SK-N-MC (cell line): ENCODE data around the gene SLC10A7.

ENCODE experiments used
- DNase-seq: peaks from one replicate; pipeline ENCODE4 v3.0.0-alpha.2; 2011; ENCODE audit warnings: low read depth, low spot score
- H3K27ac ChIP-seq: fragments of 200-600 bp; sonication (generic); 2 replicates; pipeline ENCODE4 v1.5.1; 2016; ENCODE audit warnings: mixed run types
- H3K36me3 ChIP-seq: fragments of 200-600 bp; sonication (generic); 2 replicates; pipeline ENCODE4 v1.6.1; 2017; ENCODE audit warnings: antibody characterized with exemption, low read length, mixed read lengths; ENCODE audit not compliant: insufficient read depth
- H3K4me3 ChIP-seq: fragments of 200-600 bp; sonication (generic); 2 replicates; pipeline ENCODE4 v1.5.1; 2016
- H3K9ac ChIP-seq: fragments of 200-600 bp; sonication (generic); 2 replicates; pipeline ENCODE4 v1.8.0; 2017; ENCODE audit warnings: mixed run types, mixed read lengths; ENCODE audit not compliant: insufficient read length
- H3K9me3 ChIP-seq: fragments of 200-600 bp; sonication (generic); 2 replicates; pipeline ENCODE4 v1.6.1; 2017; ENCODE audit warnings: low read depth, mild to moderate bottlenecking, antibody characterized with exemption, low read length, moderate library complexity, mixed read lengths
- EZH2 ChIP-seq: fragments of 200-600 bp; sonication (generic); IDR thresholded peaks from one replicate; pipeline ENCODE4 v1.6.1; 2017; ENCODE audit warnings: antibody characterized with exemption
- FOXP2 ChIP-seq: optimal IDR thresholded peaks from 2 replicates; pipeline ENCODE3; 2011; ENCODE audit warnings: mild to moderate bottlenecking, moderate library complexity; ENCODE audit not compliant: insufficient read depth; ENCODE audit errors: extremely low read length, control extremely low read depth
- POLR2AphosphoS5 ChIP-seq: IDR thresholded peaks from 2 replicates; pipeline ENCODE4 v1.6.1; 2012; ENCODE audit warnings: mild to moderate bottlenecking, low read depth, low read length, borderline replicate concordance

The SLC10A7 gene

GRCh38 chr4:146244496-146244895 is 277.2 kb downstream of the SLC10A7 start:
- no peak for DNase-seq
- Histone ChIP-seq H3K36me3 (no peaks in the 10 kb centered on the region), H3K9me3 (no peaks in the 10 kb centered on the region), H3K4me3 (no peak overlapping the region), H3K27ac (no peak overlapping the region), H3K9ac (no peak overlapping the region)
- TF ChIP-seq EZH2 (no peak), FOXP2 (no peak), POLR2AphosphoS5 (no peak)

- TF ChIP-seq FOXP2 (no peak), POLR2AphosphoS5 (no peak), EZH2 (no peak)
- Histone ChIP-seq H3K36me3 (no peaks in the 10 kb centered on the region), H3K27ac (no peak overlapping the region), H3K9me3 (no peaks in the 10 kb centered on the region), H3K4me3 (no peak overlapping the region), H3K9ac (no peak overlapping the region)
- no peak for DNase-seq
These were observed 277.9 kb downstream of the SLC10A7 start for GRCh38 chr4:146243883-146244277.

- Histone ChIP-seq H3K4me3 (no peak overlapping the region), H3K36me3 (no peaks in the 10 kb centered on the region), H3K27ac (no peak overlapping the region), H3K9me3 (no peaks in the 10 kb centered on the region), H3K9ac (no peak overlapping the region)
- DNase-seq = no peak
- TF ChIP-seq POLR2AphosphoS5 (no peak), EZH2 (no peak), FOXP2 (no peak)
These were observed 278.4 kb downstream of the SLC10A7 start for GRCh38 chr4:146243141-146243882.

DNA sequence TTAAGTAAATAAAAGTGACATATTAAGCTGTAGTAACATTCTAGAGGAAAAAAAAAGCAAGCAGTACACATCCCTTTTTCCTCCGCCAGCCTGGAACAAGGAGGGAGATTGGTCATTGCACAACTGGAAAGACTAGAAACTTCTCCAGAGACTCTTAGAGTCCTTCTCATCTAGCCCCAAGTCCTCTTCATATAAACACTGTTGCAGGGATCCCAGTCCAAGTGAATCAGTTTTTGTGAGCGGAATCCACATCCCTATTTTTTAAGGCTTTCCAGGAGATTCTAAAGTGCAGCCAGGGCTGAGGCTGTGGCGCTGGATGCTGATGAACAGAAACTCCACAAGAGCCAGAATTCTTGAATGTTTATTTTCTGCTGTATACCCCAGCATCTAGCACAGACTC is 283.6 kb downstream of the SLC10A7 start:
- Histone ChIP-seq H3K27ac (no peak overlapping the region), H3K9ac (no peak overlapping the region), H3K36me3 (no peaks in the 10 kb centered on the region), H3K9me3 (no peaks in the 10 kb centered on the region), H3K4me3 (no peak overlapping the region)
- TF ChIP-seq POLR2AphosphoS5 (no peak), EZH2 (no peak), FOXP2 (no peak)
- DNase-seq = no peak

- H3K36me3 ChIP-seq = no peaks in the 10 kb centered on the region
- TF ChIP-seq POLR2AphosphoS5 = no peak
- no peak for TF ChIP-seq EZH2
- no peak for TF ChIP-seq FOXP2
- H3K9ac ChIP-seq = no peak overlapping the region
- no peaks in the 10 kb centered on the region for H3K9me3 ChIP-seq
- H3K4me3 ChIP-seq = no peak overlapping the region
- H3K27ac ChIP-seq = no peak overlapping the region
- no peak for DNase-seq
These were observed 284.6 kb downstream of the SLC10A7 start for GRCh38 chr4:146237092-146237491.

GRCh38 chr4:146236216-146236615 is 285.5 kb downstream of the SLC10A7 start:
- Histone ChIP-seq H3K9ac (no peak overlapping the region), H3K36me3 (no peaks in the 10 kb centered on the region), H3K9me3 (no peaks in the 10 kb centered on the region), H3K27ac (no peak overlapping the region), H3K4me3 (no peak overlapping the region)
- TF ChIP-seq FOXP2 = no peak
- no peak for TF ChIP-seq EZH2
- TF ChIP-seq POLR2AphosphoS5 = no peak
- DNase-seq = no peak

DNA sequence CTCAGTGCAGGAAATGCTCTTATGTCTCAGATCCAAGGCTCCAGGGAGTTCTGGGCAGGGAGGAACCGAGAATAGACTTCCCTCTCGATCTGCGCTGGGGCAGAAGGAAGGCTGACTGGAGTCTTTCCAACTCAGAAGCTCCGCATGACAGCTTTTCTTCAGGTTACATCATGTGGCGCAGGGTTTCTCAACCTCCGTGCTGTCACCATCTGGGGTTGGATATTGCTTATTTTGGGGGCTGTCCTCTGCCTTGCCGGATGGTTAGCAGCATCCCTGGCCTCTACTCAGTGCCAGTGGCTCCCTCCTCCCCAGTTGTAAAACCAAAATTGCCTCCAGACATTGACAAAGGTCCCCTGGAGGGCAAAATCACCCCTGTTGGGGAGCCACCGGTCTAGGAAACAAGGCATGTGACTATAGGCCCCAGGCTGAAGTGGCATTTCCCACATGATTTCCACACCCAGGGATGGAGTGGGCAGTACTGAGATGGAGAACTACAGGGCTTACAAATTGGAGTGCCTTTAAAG is 286.0 kb downstream of the SLC10A7 start:
- TF ChIP-seq EZH2 = no peak
- TF ChIP-seq FOXP2 = no peak
- no peak for TF ChIP-seq POLR2AphosphoS5
- Histone ChIP-seq H3K9ac (no peak overlapping the region), H3K36me3 (no peaks in the 10 kb centered on the region), H3K27ac (peak overlapping the region; percentile 49), H3K9me3 (no peaks in the 10 kb centered on the region), H3K4me3 (no peak overlapping the region)
- no peak for DNase-seq

DNA sequence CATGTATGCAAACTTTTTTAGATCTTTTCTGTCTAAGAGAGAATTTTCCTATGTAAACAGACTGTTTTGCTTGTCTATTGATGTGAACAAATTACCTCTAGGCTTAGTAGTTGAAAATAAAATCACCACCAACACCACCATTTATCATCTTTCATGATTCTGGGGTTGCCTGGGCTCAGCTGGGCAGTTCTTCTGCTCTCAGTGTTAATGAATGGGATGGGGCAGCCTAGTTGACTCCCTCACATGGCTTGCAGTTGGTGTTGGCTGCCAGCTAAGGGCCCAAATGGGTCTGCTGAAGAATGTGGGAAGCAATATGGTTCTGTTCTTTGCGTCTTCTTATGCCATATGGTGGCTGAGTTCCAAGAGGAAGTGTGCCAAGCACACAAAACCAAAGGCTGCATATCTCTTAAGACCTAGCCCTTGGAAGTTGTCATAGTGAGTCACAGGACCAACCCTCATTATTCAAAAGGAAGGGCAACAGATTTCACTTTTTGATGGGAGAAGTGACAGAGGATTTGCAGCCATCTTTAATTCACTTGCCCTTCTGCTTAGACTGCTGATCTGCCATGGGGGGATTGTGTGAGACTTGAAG is 289.5 kb downstream of the SLC10A7 start:
- Histone ChIP-seq H3K9ac (no peak overlapping the region), H3K4me3 (no peak overlapping the region), H3K27ac (no peak overlapping the region), H3K36me3 (no peaks in the 10 kb centered on the region), H3K9me3 (no peaks in the 10 kb centered on the region)
- no peak for DNase-seq
- no peak for TF ChIP-seq FOXP2
- TF ChIP-seq POLR2AphosphoS5 = no peak
- no peak for TF ChIP-seq EZH2
